ENCODE results near the gene CDH20. TPM values are rescaled to one million over a fixed set of nuclear protein-coding genes. Genes with fewer than 3 reads are reported as not detected.

CDH20 gene
- total RNA-seq, 1 donor from 2014 or later, result not detected

DNA sequence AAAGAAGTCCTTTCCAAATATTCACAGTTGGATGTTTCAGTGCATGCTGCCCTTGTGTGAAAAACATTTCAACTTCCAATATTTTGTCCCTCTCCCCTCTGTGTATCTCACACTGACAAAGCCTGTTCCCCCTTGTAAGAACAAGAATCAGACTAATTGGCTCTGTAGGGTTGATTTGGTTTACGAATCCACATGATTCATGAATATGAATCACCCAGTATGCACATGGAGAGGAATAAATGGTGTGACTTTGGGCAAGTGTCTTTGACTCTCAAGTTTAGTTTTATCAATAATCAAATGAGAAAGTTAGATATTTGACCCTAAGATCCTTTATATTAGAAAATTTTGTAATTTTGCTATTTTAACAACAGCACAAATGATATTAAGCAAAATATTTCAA is 9.3 kb upstream of the CDH20 start:
- Mint-ChIP-seq H3K27ac (ENCODE audit: unreplicated experiment) (no peak overlapping the region), H3K4me1 (ENCODE audit: low read depth) (no peaks in the 10 kb centered on the region), H3K36me3 (ENCODE audit: low read depth) (no peaks in the 10 kb centered on the region), H3K27me3 (ENCODE audit: low read depth) (peaks cover 27% of the 10 kb centered on the region), H3K9me3 (ENCODE audit: low read depth) (no peaks in the 10 kb centered on the region), H3K4me3 (ENCODE audit: unreplicated experiment) (no peak overlapping the region)
- no peak for DNase-seq (ENCODE audit: low spot score)
- TF ChIP-seq, protein P1, sequence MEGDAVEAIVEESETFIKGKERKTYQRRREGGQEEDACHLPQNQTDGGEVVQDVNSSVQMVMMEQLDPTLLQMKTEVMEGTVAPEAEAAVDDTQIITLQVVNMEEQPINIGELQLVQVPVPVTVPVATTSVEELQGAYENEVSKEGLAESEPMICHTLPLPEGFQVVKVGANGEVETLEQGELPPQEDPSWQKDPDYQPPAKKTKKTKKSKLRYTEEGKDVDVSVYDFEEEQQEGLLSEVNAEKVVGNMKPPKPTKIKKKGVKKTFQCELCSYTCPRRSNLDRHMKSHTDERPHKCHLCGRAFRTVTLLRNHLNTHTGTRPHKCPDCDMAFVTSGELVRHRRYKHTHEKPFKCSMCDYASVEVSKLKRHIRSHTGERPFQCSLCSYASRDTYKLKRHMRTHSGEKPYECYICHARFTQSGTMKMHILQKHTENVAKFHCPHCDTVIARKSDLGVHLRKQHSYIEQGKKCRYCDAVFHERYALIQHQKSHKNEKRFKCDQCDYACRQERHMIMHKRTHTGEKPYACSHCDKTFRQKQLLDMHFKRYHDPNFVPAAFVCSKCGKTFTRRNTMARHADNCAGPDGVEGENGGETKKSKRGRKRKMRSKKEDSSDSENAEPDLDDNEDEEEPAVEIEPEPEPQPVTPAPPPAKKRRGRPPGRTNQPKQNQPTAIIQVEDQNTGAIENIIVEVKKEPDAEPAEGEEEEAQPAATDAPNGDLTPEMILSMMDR (IDR thresholded peaks at IDR 0.05), result no peak

DNA sequence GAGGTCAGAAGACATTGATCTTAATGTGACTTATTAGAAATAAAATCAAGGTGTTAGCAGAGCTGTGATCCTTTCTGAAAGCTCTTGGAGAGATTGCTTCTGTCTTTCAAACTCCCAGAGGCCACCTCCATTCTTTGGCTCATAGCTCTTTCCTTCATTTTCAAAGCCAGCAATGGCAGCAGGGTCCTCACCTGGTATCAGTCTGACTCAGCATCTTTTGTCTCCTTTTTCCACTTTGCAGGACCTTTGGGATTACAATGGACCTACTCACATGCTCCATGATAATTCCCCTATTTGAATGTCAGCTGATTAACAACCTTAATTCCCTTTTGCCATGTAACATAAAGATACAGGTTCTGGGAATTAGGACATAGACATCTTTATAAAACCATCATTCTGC is 6.8 kb upstream of the CDH20 start:
- H3K4me3 Mint-ChIP-seq (ENCODE audit: unreplicated experiment), result no peak overlapping the region
- TF ChIP-seq, protein P1 (IDR thresholded peaks at IDR 0.05), result no peak

DNA sequence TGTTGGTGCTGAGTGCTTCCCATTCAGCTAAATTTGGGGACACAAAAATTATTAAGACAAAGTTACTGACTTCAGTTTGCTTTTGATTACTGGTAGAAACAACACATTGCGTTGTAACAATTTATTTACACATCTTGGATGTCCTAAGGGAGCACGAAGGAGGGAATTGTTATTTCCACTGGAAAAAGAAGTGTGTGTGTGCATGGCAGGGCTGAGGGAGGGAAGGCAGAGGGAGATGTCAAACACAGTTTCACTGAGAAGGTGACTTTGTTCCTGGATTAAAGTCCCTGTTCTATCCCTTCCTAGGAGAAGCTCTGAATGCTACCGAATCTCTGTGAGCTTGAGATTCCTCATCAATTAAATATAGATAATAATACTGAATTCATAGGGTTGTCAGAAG is 3.8 kb upstream of the CDH20 start:
- no peak overlapping the region for H3K4me3 Mint-ChIP-seq (ENCODE audit: unreplicated experiment)
- H3K36me3 Mint-ChIP-seq (ENCODE audit: low read depth), result no peaks in the 10 kb centered on the region
- H3K27me3 Mint-ChIP-seq (ENCODE audit: low read depth), result peaks cover 35% of the 10 kb centered on the region
- no peaks in the 10 kb centered on the region for H3K9me3 Mint-ChIP-seq (ENCODE audit: low read depth)
- H3K27ac Mint-ChIP-seq (ENCODE audit: unreplicated experiment), result no peak overlapping the region
- DNase-seq (ENCODE audit: low spot score), result no peak
- peaks cover 10% of the 10 kb centered on the region for H3K4me1 Mint-ChIP-seq (ENCODE audit: low read depth)
- TF ChIP-seq, protein P1 (IDR thresholded peaks at IDR 0.05), result no peak

More for the DNA sequence above, 6.8 kb upstream of the CDH20 start:
- Mint-ChIP-seq H3K27ac (ENCODE audit: unreplicated experiment) (no peak overlapping the region), H3K9me3 (ENCODE audit: low read depth) (no peaks in the 10 kb centered on the region), H3K27me3 (ENCODE audit: low read depth) (peaks cover 22% of the 10 kb centered on the region), H3K36me3 (ENCODE audit: low read depth) (no peaks in the 10 kb centered on the region), H3K4me1 (ENCODE audit: low read depth) (no peaks in the 10 kb centered on the region)
- no peak for DNase-seq (ENCODE audit: low spot score)

DNA sequence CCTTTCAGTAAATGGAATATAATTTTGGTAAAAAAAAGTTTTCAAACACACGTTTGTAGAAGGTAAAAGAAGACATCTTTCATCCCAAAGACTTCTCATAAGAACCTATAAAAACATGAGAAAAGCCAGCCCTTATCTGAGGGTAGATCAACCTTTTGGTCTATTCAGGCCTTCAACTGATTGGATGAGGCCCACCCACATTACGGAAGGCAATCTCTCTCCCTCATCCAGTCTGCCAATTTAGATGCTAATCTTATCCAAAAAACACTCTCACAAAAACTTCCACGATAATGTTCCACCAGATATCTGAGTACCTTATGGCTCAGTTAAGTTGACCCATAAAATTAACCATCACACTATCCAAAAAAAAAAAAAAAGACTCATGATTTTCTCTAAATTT is 2.2 kb upstream of the CDH20 start:
- TF ChIP-seq, protein P1 (IDR thresholded peaks at IDR 0.05), result no peak
- peaks cover 26% of the 10 kb centered on the region for H3K4me1 Mint-ChIP-seq (ENCODE audit: low read depth)
- DNase-seq (ENCODE audit: low spot score), result no peak
- peaks cover 47% of the 10 kb centered on the region for H3K27me3 Mint-ChIP-seq (ENCODE audit: low read depth)
- no peaks in the 10 kb centered on the region for H3K9me3 Mint-ChIP-seq (ENCODE audit: low read depth)
- no peaks in the 10 kb centered on the region for H3K36me3 Mint-ChIP-seq (ENCODE audit: low read depth)
- no peak overlapping the region for H3K27ac Mint-ChIP-seq (ENCODE audit: unreplicated experiment)
- no peak overlapping the region for H3K4me3 Mint-ChIP-seq (ENCODE audit: unreplicated experiment)

DNA sequence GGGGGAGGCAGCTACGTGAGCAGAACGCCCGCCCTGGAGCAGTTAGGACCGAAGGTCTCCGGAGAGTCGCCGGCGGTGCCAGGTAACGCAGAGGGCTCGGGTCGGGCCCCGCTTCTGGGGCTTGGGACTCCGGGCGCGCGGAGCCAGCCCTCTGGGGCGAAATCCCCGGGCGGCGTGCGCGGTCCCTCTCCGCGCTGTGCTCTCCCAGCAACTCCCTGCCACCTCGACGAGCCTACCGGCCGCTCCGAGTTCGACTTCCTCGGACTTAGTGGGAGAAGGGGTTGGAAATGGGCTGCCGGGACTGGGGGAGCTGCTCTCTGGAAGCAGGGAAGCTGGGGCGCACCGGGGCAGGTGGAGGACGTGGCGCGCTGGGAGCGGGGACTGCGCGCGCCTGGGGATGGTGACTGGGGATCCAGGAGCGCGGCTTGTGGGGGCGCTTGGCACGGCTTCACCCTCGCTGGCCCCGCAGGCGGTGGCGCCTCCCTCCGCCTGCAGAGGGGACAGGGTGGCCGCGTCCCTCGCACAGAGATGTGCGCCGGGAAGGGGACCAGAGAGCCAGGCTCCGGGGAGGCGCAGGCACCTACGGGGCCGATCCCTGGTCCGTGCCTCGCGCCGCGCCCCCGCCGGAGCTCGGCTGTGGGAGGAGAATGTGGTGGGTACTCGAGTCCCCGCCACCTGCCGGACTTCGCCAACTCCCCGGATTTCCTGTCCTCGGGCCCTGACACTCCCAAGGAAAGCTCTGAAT is 688 bp downstream of the CDH20 start:
- Mint-ChIP-seq H3K9me3 (ENCODE audit: low read depth) (no peaks in the 10 kb centered on the region), H3K27me3 (ENCODE audit: low read depth) (peaks cover 49% of the 10 kb centered on the region), H3K4me3 (ENCODE audit: unreplicated experiment) (peak overlapping the region; percentile 67), H3K36me3 (ENCODE audit: low read depth) (no peaks in the 10 kb centered on the region), H3K27ac (ENCODE audit: unreplicated experiment) (no peak overlapping the region), H3K4me1 (ENCODE audit: low read depth) (peaks cover 26% of the 10 kb centered on the region)
- no peak for DNase-seq (ENCODE audit: low spot score)
- TF ChIP-seq, protein P1 (IDR thresholded peaks at IDR 0.05), result peak; percentile 13

Measured in chondrocyte (in vitro differentiated cells).